Measurements from ENCODE around the gene MBLAC1.
"Not testable (repeated sequence)": the region's sequence is repeated elsewhere in the genome, so short reads cannot be mapped to it uniquely, and the experiment has no call there.

The MBLAC1 gene

DNA sequence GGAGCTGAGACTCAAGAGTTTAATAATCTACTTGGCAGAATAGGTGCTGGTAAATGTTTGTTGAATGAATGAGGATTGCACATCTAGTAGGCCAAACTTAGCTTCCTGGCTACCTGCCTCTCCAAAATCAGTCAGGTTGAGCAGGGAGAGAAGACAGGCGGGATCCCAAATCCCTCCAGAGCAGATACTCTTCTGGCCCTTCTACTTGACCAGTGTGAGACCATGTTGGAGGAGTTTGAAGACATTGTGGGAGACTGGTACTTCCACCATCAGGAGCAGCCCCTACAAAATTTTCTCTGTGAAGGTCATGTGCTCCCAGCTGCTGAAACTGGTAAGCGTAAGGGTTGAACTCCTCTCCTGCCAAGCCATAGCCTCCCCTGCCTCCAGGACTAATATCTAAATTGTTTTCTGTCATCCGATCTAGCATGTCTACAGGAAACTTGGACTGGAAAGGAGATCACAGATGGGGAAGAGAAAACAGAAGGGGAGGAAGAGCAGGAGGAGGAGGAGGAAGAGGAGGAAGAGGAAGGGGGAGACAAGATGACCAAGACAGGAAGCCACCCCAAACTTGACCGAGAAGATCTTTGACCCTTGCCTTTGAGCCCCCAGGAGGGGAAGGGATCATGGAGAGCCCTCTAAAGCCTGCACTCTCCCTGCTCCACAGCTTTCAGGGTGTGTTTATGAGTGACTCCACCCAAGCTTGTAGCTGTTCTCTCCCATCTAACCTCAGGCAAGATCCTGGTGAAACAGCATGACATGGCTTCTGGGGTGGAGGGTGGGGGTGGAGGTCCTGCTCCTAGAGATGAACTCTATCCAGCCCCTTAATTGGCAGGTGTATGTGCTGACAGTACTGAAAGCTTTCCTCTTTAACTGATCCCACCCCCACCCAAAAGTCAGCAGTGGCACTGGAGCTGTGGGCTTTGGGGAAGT is 2.2 kb upstream of the MBLAC1 start:
- DNase-seq (ENCODE audit: low spot score), result no peak

DNA sequence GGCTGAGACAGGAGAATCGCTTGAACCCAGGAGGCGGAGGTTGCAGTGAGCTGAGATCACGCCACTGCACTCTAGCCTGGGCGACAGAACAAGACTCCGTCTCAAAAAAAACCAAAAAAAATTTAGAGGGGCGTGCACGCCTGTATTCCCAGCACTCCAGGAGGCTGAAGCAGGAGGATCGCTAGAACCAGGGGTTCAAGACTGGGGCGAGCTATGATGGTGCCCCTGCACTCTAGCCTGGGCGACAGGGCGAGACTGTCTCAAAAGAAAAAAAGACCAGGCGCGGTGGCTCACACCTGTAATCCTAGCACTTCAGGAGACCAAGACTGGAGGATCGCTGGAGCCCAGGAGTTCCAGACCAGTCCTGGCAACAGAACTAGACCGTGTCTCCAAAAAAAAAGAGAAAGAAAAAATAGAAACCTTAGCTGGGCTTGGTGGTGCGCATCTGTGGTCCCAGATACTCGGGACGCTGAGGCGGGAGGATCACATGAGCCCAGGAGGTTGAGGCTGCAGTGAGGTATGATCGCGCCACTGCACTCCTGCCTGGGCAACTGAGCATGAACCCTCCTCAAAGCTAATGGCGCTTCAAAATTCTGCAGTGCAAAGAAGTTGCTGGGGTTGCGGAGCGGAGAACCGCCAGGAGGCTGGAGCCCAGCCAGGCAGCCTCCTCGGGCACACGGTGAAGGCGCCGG is 382 bp upstream of the MBLAC1 start:
- DNase-seq (ENCODE audit: low spot score), result no peak

DNA sequence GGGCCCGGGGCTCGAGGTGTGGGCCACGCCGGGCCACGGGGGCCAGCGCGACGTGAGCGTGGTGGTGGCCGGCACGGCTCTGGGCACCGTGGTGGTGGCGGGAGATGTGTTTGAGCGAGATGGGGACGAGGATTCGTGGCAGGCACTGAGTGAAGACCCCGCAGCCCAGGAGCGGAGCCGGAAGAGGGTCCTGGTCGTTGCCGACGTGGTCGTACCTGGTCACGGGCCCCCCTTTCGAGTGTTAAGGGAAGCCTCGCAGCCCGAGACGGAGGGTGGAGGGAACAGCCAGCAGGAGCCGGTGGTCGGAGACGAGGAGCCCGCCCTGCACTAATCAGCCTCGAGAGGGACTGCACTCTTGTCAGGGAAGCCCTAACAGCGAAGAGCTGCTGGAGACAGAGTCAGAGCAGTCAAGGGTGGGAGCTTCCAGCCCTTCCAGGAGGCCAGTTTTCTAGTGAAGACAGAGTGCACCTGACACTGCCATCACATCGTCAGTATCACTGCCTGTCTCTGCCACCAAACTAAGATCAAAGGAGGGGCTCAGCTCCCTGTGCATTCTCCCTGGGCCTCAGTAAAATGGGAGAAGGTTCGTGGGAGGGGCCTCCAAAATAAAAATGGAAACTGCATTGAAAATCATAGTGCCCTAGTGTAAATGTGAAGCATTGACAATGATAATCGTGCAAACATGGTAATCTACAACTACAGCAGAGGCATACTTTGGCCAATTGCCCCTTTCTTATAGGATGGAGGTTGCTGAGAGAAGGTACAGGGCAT is 1.3 kb downstream of the MBLAC1 start:
- no peak for DNase-seq (ENCODE audit: low spot score)

DNA sequence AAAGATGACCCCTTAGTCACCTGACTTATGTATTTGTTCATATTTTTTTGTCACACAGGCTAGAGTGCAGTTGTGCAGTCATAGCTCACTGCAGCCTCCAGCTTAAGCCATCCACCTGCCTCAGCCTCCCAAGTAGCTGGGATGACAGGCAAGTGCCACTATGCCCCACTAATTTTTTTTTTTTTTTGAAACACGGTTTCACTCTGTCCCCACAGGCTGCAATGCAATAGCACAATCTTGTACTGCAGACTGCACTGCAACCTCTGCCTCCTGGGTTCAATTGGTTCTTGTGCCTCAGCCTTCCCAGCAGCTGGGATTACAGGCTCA is 1.8 kb downstream of the MBLAC1 start:
- DNase-seq (ENCODE audit: low spot score), result no peak

DNA sequence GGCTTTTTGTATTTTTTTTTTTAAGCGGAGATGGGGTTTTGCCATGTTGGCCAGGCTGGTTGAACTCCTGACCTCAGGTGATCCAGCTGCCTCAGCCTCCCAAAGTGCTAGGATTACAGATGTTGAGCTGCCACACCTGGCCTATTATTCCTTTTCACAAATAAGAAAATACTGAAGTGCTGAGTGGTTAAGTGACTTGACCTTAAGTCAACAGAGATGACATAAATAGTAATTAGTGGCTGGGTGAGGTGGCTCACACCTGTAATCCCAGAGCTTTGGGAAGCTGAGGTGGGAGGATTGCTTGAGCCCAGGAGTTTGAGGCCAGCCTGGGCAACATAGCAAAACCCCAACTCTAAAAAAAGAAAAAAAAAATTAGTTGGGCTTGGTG is 3.4 kb downstream of the MBLAC1 start:
- DNase-seq (ENCODE audit: low spot score), result not testable (repeated sequence)

DNA sequence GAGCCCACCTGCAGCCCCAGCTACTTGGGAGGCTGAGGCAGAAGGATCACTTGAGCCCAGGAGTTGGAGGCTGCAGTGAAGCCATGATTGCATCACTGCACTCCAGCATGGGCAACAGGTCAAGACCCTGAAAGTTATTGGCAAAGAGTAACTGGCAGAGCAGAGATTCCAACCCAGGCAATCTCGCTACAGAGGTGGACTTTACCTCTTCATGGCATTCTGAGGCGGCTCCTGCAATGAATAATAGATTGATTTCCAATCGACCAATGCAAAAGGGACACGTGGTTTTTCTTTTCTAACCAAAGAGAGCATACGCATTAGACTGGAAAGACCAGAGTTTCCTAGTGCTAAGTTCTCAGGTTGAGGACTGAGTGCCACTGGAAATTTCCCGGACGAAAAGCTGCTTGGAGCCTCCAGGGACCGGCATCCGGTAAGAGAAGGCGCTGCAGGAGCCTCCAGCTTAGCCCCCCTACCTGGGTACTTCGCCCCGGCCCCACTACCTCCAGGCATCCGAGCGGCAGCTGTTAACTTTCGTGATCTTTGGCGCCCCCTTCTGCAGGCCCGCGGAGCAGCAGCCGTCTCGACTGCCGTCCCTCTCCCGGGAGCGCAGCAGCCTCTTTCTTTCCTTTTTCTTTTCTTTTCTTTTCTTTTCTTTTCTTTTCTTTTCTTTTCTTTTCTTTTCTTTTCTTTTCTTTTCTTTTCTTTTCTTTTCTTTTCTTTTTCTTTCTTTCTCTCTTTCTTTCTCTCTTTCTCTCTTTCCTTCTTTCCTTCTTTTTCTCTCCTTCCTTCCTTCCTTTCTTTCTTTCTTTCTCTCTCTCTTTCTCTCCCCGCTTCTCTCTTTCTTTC is 4.1 kb downstream of the MBLAC1 start:
- DNase-seq (ENCODE audit: low spot score), result peak; percentile 75

DNA sequence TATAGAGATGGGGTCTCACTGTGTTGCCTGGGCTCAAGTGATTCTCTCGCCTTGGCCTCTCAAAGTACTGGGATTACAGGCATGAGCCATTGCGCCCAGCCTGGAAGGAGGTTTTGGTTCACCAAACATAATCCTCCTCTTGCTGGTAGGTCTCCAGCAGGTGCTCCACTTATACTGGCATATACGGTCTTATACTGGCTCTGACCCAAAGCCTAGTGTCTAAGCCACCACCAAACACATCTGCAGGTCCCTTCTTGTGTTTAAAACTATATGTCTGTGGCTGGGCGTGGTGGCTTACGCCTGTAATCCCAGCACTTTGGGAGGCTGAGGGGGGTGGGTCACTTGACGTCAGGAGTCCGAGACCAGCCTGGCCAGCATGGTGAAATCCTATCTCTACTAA is 5.4 kb downstream of the MBLAC1 start:
- no peak for DNase-seq (ENCODE audit: low spot score)

DNA sequence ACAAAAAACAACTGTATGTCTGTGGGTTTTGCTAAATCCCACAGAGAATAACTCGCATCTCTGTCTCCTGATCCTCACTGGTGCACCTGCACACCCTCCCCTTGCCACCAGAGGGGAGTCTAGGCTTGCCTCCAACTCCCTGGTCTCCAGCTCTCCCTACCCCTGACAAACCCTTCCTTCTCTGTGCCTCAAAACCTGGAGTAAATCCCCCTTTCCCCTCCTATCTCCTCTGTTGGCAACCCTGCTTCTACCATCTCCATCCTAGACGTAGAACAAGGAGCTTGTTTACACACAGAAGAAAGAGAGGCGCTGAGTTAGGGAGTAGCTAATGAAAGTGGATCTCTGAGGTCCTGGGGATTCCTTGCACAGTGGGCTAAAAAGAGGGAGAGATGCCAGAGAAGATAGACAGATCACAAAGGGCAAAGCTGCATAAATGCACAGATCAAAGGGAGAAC is 6.0 kb downstream of the MBLAC1 start:
- DNase-seq (ENCODE audit: low spot score), result peak; percentile 88

DNA sequence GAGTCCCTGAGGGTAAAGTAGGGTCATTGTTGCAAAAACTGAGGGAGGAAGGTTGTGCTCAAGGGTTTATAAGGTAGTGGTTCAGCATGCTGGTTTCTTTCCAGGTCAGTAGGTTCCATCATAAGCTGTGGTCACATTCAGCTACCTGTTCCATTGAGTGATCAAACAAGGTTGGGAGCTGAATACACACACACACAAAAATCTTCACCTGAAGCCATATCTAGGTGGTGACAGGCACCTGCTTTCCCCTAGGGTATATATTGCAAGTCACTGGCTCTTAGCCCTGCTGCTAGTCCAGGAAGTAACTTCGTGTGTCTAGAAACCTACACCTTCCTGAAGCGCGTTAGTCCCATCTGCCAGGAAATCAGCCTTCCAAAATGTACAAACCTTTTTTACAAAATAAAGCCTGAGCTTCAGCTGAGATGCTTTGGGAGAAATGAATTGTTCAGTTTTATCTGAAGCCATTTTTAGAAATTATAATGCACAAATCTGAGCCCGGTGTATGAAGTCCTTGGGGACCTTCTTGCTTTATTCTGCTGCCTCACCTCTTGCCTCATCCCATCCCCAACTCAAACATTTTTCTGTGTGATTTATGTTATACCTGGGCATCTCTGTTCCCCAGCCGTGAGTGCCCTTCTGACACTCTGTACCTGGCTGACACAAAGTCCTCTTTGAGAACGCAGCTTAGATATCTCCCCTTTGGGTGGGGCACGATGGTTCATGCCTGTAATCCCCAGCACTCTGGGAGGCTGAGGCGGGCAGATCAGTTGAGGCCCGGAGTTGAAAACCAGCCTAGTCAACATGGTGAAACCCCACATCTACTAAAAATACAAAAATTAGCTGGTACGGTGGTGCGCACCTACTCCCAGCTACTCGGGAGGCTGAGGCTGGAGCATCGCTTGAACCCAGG is 11.3 kb downstream of the MBLAC1 start:
- DNase-seq (ENCODE audit: low spot score), result no peak

DNA sequence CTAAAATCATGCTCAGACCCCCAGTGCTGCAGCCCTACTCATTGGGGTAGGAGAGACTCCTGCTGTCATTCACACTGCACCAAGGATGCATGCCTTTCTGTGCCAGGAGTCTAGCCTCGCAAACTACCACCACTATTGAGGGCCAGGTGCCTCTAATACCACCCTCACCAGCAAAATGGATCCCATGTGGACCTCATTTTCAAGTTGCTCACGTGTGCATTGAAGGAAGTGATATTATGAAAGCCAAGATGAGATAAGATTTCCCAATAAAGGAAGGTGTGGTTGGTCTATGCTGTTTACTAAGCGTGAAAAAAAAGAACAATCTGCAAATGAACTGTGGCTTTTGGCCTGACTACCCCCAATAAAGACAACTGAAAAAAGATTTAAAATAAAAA is 14.8 kb downstream of the MBLAC1 start:
- no peak for DNase-seq (ENCODE audit: low spot score)

DNA sequence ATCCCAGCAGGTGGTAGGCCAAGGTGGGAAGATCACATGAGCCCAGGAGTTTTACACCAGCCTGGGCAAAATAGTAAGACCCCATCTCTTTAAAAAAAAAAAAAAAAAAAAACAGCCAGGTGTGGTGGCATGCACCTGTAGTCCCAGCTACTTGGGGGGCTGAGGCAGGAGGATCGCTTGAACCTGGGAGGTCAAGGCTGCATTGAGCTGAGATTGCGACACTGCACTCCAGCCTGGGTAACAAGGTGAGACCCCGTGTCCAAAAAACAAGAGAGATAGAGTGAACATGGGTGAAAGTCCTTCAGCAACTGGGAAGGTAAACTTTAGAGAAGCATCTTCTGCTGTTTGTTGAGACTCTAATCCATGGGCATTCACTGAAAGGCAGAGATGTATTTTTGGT is 15.7 kb downstream of the MBLAC1 start:
- no peak for DNase-seq (ENCODE audit: low spot score)

DNA sequence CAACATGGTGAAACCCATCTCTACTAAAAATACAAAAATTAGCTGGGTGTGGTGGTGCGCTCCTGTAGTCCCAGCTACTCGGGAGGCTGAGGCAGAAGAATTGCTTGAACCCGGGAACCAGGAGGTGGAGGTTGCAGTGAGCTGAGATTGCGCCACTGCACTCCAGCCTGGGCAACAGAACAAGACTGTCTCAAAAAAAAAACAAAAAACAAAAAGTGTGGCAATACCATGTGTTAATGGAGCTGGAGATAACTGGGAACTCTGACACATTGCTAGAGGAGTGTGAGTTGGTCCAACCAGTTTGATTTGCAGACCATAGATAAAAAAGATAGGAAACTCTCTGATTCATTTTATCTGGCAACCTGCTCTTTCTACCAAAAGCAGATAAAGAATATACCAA is 19.6 kb downstream of the MBLAC1 start:
- DNase-seq (ENCODE audit: low spot score), result not testable (repeated sequence)

DNA sequence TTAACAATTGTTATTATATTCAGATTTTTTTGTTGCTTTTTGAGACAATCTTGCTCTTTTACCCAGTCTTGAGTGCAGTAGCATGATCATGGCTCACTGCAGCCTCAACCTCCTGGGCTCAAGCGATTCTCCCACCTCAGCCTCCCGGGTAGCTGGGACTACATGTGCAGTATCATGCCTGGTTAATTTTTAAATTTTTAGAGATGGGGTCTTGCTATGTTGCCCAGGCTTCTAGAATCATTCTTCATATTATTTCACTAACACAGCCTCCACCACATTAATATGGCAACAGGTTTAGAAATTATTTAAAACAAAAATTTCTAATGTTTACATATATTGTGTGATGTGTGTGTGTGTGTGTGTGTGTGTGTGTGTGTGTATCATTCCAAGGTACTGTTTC is 20.5 kb downstream of the MBLAC1 start:
- no peak for DNase-seq (ENCODE audit: low spot score)

DNA sequence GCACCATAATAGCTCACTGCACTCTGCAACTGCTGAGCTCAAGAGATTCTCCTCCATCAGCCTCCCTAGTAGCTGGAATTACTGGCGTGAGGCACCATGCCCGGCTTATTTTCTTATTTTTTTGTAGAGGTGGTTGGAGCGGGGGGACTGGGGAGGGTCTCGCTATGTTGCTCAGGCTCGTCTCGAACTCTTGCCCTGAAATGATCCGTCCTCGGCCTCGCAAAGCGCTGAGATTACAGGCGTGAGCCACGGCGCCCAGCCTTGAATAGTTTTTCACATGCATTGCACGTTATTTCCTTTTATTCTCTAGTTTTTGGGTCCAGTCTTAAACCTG is 21.4 kb downstream of the MBLAC1 start:
- DNase-seq (ENCODE audit: low spot score), result no peak

DNA sequence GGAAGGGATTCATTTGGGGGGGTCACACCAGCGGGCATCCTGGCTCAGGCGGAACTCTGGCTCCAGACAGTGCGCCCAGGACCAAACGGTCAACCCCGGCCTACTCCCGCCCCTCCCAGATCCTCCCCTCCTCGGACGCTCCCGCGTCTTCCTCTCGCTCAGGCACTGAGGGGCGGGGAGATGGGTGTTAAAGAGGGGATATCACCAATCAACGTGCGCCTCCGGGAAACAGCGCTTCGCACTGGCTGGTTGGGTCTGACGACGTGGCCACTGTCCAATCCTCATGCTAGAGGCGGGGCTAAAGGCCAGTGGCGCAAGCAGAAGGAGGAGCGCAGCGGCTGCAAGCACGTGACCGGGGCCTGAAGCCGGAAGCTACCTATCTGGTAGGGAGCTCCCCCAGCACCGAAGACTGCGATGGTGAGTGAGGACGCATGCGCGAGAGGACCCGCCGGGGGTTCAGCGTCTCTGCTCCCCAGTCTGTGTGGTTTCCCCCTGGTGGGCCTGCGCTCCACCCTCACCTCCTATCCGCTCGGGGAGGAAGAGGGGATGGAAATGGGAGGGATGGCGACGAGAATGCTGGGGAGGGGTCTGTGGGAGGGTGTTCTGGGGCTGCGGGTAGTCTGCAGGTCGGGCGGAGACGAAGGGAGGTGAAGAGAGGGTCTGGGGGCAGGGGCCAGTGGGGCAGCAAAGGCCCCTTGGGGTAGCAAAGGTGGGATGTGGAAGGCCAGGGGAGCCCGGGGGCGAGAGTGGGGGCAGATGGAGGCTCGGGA is 22.0 kb downstream of the MBLAC1 start, which contains the start of gene LAMTOR4:
Gene LAMTOR4 (plus strand): TSS at position 360 of the 770 bp plus-strand sequence. CDS start 55 bp downstream, at position 415.
- peak; percentile 100 for DNase-seq (ENCODE audit: low spot score)

DNA sequence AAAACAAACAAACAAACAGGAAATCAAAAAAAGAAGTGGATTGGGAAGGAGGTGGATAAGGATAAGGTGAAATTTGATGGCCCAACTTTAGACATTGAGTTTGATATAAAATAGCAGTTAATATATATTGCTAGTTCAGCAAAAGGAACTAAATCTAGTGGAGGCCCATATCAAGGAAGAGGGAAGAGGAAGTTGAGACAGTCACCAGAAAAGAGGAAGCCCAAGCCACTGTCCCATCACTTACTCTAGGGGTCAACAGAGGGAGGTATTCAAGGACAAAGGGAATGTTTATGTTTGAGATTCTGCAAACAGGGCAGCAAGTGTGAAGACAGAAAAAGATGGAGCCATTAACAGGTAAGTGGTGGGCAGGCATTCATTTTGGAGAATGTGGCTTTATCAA is 25.6 kb downstream of the MBLAC1 start:
- no peak for DNase-seq (ENCODE audit: low spot score)

DNA sequence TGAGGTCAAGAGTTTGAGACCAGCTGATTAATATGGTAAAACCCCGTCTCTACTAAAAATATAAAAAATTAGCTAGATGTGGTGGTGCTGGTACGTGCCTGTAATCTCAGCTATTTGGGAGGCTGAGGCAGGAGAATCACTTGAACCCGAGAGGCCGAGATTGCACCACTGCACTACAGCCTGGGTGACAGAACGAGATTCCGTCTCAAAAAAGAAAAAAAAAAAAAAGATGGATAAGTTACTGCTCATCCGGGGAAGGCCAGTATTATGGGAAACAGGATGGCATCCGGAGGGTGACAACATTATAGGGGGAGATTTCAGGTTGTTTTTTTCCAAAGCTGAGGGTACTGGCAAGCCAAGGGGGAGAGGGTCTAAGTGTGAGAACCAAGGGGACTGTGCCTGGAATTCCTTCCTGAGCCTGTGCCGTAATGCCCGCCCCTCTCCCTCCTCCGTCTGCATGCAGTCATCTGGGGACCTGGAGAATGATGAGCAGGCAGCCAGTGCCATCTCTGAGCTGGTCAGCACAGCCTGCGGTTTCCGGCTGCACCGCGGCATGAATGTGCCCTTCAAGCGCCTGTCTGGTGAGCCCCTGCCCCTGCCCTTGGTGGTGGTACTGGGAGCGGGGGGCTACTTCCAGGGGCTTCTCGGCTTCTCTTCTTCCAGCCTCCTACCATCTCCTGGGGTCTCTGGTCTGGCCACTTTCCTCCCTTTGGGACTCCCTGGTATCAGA is 26.3 kb downstream of the MBLAC1 start:
- DNase-seq (ENCODE audit: low spot score), result no peak

DNA sequence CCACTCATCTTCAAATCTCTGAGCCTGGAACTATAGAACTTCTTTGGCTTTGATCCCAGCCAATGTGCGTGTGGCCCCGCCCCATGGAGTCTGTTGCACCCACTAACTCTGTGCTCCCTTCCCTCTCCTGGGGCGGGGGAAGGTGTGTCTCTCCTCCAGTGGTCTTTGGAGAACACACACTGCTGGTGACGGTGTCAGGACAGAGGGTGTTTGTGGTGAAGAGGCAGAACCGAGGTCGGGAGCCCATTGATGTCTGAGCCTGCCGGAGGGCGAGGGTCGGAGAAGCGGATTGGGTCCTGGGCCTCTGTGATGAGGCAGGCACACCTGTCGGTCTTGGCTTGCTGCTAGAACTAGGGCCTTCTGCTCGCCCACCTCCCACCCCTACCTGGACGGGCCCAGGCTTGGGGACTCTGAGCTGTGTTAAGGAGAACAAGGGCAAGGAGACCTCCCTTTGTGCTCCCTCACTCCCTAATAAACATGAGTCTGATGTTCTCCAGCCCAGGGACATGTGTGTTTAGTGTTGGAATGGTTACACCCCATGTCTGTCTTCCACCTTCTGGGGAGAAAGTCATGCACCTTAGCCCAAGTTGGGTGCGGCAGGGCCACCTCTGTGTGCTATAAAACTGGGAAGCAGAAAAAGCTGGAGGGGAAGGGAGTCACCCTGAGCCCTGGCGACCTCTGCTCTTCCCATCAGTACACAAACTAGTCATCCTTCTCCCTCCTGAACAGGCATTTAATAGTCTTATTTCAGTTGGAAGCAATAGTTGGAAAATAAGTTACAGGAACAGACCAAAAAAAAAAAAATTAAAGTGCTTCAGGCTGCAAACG is 27.2 kb downstream of the MBLAC1 start:
- no peak for DNase-seq (ENCODE audit: low spot score)
